ENCODE measurements around the gene ROBO1. TPM values are rescaled to one million over a fixed set of nuclear protein-coding genes. Genes with fewer than 3 reads are reported as not detected.

Gene ROBO1
- total and polyA plus RNA-seq, 4 donors: 1.0 to 30.3 (median 3.9) TPM

GRCh38 chr3:78665776-78666469, 1101.9 kb downstream of the ROBO1 start:
- Histone ChIP-seq H3K9ac (ENCODE audit: low read depth in 1 of 2, low read length in 2 of 2) (no peak overlapping the region), H3K4me1 (ENCODE audit: control insufficient read depth in 4 of 4, insufficient read depth in 4 of 4, low read length in 3 of 4) (no peaks in the 10 kb centered on the region), H3K27me3 (ENCODE audit: control insufficient read depth in 4 of 4, insufficient read depth in 4 of 4, low read length in 3 of 4) (no peaks in the 10 kb centered on the region), H3K9me3 (ENCODE audit: control insufficient read depth in 4 of 4, low read length in 3 of 4) (no peaks in the 10 kb centered on the region), H3K4me3 (ENCODE audit: low read depth in 1 of 3, low read length in 3 of 3) (no peak overlapping the region), H3K36me3 (ENCODE audit: control insufficient read depth in 4 of 4, insufficient read depth in 3 of 4, low read depth in 1 of 4, low read length in 3 of 4) (no peaks in the 10 kb centered on the region), H3K27ac (ENCODE audit: low read depth in 1 of 2, low read length in 2 of 2) (no peak overlapping the region)
- 90% methylated on average over 11 of the region's 11 CpGs for WGBS
- TF ChIP-seq ATF3 (IDR thresholded peaks at IDR 0.05): no peak
- TF ChIP-seq, protein P1, sequence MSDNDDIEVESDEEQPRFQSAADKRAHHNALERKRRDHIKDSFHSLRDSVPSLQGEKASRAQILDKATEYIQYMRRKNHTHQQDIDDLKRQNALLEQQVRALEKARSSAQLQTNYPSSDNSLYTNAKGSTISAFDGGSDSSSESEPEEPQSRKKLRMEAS (IDR thresholded peaks at IDR 0.05): no peak
- no peak for TF ChIP-seq EGR1 (IDR thresholded peaks at IDR 0.05; ENCODE audit: low read depth in 2 of 2)
- no peak for TF ChIP-seq JUND (IDR thresholded peaks at IDR 0.05)
- TF ChIP-seq FOXA2 (IDR thresholded peaks at IDR 0.05): no peak
- TF ChIP-seq RXRA (IDR thresholded peaks at IDR 0.05): no peak
- no peak for TF ChIP-seq HNF4A (conservative IDR thresholded peaks at IDR 0.05)
- TF ChIP-seq, protein P2, sequence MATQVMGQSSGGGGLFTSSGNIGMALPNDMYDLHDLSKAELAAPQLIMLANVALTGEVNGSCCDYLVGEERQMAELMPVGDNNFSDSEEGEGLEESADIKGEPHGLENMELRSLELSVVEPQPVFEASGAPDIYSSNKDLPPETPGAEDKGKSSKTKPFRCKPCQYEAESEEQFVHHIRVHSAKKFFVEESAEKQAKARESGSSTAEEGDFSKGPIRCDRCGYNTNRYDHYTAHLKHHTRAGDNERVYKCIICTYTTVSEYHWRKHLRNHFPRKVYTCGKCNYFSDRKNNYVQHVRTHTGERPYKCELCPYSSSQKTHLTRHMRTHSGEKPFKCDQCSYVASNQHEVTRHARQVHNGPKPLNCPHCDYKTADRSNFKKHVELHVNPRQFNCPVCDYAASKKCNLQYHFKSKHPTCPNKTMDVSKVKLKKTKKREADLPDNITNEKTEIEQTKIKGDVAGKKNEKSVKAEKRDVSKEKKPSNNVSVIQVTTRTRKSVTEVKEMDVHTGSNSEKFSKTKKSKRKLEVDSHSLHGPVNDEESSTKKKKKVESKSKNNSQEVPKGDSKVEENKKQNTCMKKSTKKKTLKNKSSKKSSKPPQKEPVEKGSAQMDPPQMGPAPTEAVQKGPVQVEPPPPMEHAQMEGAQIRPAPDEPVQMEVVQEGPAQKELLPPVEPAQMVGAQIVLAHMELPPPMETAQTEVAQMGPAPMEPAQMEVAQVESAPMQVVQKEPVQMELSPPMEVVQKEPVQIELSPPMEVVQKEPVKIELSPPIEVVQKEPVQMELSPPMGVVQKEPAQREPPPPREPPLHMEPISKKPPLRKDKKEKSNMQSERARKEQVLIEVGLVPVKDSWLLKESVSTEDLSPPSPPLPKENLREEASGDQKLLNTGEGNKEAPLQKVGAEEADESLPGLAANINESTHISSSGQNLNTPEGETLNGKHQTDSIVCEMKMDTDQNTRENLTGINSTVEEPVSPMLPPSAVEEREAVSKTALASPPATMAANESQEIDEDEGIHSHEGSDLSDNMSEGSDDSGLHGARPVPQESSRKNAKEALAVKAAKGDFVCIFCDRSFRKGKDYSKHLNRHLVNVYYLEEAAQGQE (IDR thresholded peaks at IDR 0.05): no peak
- TF ChIP-seq, protein P3, sequence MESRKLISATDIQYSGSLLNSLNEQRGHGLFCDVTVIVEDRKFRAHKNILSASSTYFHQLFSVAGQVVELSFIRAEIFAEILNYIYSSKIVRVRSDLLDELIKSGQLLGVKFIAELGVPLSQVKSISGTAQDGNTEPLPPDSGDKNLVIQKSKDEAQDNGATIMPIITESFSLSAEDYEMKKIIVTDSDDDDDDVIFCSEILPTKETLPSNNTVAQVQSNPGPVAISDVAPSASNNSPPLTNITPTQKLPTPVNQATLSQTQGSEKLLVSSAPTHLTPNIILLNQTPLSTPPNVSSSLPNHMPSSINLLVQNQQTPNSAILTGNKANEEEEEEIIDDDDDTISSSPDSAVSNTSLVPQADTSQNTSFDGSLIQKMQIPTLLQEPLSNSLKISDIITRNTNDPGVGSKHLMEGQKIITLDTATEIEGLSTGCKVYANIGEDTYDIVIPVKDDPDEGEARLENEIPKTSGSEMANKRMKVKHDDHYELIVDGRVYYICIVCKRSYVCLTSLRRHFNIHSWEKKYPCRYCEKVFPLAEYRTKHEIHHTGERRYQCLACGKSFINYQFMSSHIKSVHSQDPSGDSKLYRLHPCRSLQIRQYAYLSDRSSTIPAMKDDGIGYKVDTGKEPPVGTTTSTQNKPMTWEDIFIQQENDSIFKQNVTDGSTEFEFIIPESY (IDR thresholded peaks at IDR 0.05): no peak
- TF ChIP-seq SP1 (IDR thresholded peaks at IDR 0.05): no peak
- no peak for TF ChIP-seq YY1 (IDR thresholded peaks at IDR 0.05)
- no peak for TF ChIP-seq NR2F2 (IDR thresholded peaks at IDR 0.05)
- TF ChIP-seq RAD21 (IDR thresholded peaks at IDR 0.05): no peak
- no peak for TF ChIP-seq CTCF (IDR thresholded peaks at IDR 0.05; ENCODE audit: low read depth, low read length, missing input control)
- no peak for TF ChIP-seq GABPA (IDR thresholded peaks at IDR 0.05 in 1 of 2, conservative IDR thresholded peaks at IDR 0.05 in 1 of 2)
- no peak for TF ChIP-seq FOXA1 (IDR thresholded peaks at IDR 0.05)
- DNase-seq (ENCODE audit: low spot score): no peak
